Endodermal cell (in vitro differentiated cells): ENCODE measurements around the gene CENPP. TPM values are rescaled to one million over a fixed set of nuclear protein-coding genes. Genes with fewer than 3 reads are reported as not detected.

ENCODE experiments used
- DNase-seq: peaks from one replicate; pipeline ENCODE4 v3.0.0-alpha.2; 2017
- H3K27ac ChIP-seq: 2 replicates; pipeline ENCODE4 v1.5.1; 2013; ENCODE audit warnings: mild to moderate bottlenecking, low read depth, low read length, moderate library complexity
- H3K27me3 ChIP-seq: 2 replicates; pipeline ENCODE4 v1.6.1; 2013; ENCODE audit warnings: mild to moderate bottlenecking, low read length, moderate library complexity; ENCODE audit not compliant: insufficient read depth, control insufficient read depth, poor library complexity, severe bottlenecking
- H3K36me3 ChIP-seq: 2 replicates; pipeline ENCODE4 v1.7.0; 2013; ENCODE audit warnings: mild to moderate bottlenecking, low read length, moderate library complexity; ENCODE audit not compliant: control insufficient read depth, insufficient read depth
- H3K4me1 ChIP-seq: one replicate; pipeline ENCODE4 v1.7.0; 2013; ENCODE audit warnings: low read length; ENCODE audit not compliant: control insufficient read depth, insufficient read depth
- H3K4me3 ChIP-seq: 2 replicates; pipeline ENCODE4 v1.5.1; 2013; ENCODE audit warnings: mild to moderate bottlenecking, low read length, moderate library complexity
- H3K9ac ChIP-seq: 2 replicates; pipeline ENCODE4 v1.6.1; 2013; ENCODE audit warnings: mild to moderate bottlenecking, low read length, moderate library complexity; ENCODE audit not compliant: poor library complexity, severe bottlenecking; ENCODE audit errors: extremely low read depth
- H3K9me3 ChIP-seq: 2 replicates; pipeline ENCODE4 v1.6.1; 2013; ENCODE audit warnings: mild to moderate bottlenecking, low read length, moderate library complexity; ENCODE audit not compliant: control insufficient read depth
- H3K27ac Mint-ChIP-seq: 2 replicates; pipeline ENCODE4 v1.8.0; 2020; ENCODE audit warnings: mixed read lengths
- H3K27me3 Mint-ChIP-seq: 2 replicates; pipeline ENCODE4 v1.8.0; 2021; ENCODE audit warnings: mild to moderate bottlenecking, mixed read lengths; ENCODE audit not compliant: insufficient read depth
- H3K36me3 Mint-ChIP-seq: 2 replicates; pipeline ENCODE4 v1.8.0; 2020; ENCODE audit warnings: low read depth, mixed read lengths
- H3K4me1 Mint-ChIP-seq: 2 replicates; pipeline ENCODE4 v1.8.0; 2020; ENCODE audit warnings: mixed read lengths
- H3K4me3 Mint-ChIP-seq: 2 replicates; pipeline ENCODE4 v1.8.0; 2020; ENCODE audit warnings: mild to moderate bottlenecking, moderate library complexity, mixed read lengths
- H3K9me3 Mint-ChIP-seq: 2 replicates; pipeline ENCODE4 v1.8.0; 2020; ENCODE audit warnings: mild to moderate bottlenecking, mixed read lengths
- CTCF ChIP-seq: fragments of 200-600 bp; sonication (generic); conservative IDR thresholded peaks from 2 replicates; pipeline ENCODE4 v1.5.0; 2021; ENCODE audit warnings: antibody characterized with exemption, mild to moderate bottlenecking
- WGBS, 2 experiments: methylation state at CpG; one replicate each; pipeline versions ENCODE4 v1.1.5 to v1.1.7; 2013; ENCODE audit warnings: missing lambda C conversion rate in 2 of 2, mixed read lengths in 1 of 2; ENCODE audit not compliant: insufficient coverage in 1 of 2, insufficient read length in 1 of 2; 5-methylcytosine and 5-hydroxymethylcytosine counted together
- total RNA-seq, 2 donors: library from RNA; stranded (reverse); fragmentation: NEBNext Ultra II Directional in 1 of 2; extraction: Animal tissue kit (Norgen Biotek cat#: 25700) in 1 of 2; gene quantifications; 2 replicates in 1 of 2; 3 replicates in 1 of 2; pipeline ENCODE4 v1.2.1, GENCODE V29; 2021

CENPP gene
- total RNA-seq, 2 donors from 2014 or later: 8.2 to 9.2 TPM

GRCh38 chr9:92631452-92632343 lies 305.9 kb downstream of the CENPP start:
- H3K27me3 Mint-ChIP-seq: no peaks in the 10 kb centered on the region
- H3K36me3 Mint-ChIP-seq: peaks cover 54% of the 10 kb centered on the region
- H3K4me1 Mint-ChIP-seq: peaks cover 2% of the 10 kb centered on the region
- 83 to 97% methylated on average over 2 to 13 of the region's 13 CpGs for WGBS, 2 experiments
- H3K9me3 Mint-ChIP-seq: no peaks in the 10 kb centered on the region
- Histone ChIP-seq H3K36me3 (peaks cover 29% of the 10 kb centered on the region), H3K9ac (no peak overlapping the region), H3K27me3 (no peaks in the 10 kb centered on the region), H3K27ac (no peak overlapping the region), H3K4me3 (no peak overlapping the region), H3K9me3 (no peaks in the 10 kb centered on the region), H3K4me1 (no peaks in the 10 kb centered on the region)
- no peak overlapping the region for H3K27ac Mint-ChIP-seq
- no peak for TF ChIP-seq CTCF
- H3K4me3 Mint-ChIP-seq: no peak overlapping the region
- DNase-seq: peak; percentile 18

- no peak overlapping the region for H3K27ac Mint-ChIP-seq
- peaks cover 2% of the 10 kb centered on the region for H3K4me1 Mint-ChIP-seq
- Histone ChIP-seq H3K27ac (no peak overlapping the region), H3K9ac (no peak overlapping the region), H3K4me1 (no peaks in the 10 kb centered on the region), H3K36me3 (peaks cover 38% of the 10 kb centered on the region), H3K9me3 (no peaks in the 10 kb centered on the region), H3K27me3 (no peaks in the 10 kb centered on the region), H3K4me3 (no peak overlapping the region)
- 97 to 100% methylated on average over 4 to 5 of the region's 5 CpGs for WGBS, 2 experiments
- DNase-seq: peak; percentile 14
- H3K27me3 Mint-ChIP-seq: no peaks in the 10 kb centered on the region
- TF ChIP-seq CTCF: no peak
- peaks cover 54% of the 10 kb centered on the region for H3K36me3 Mint-ChIP-seq
- H3K9me3 Mint-ChIP-seq: no peaks in the 10 kb centered on the region
- no peak overlapping the region for H3K4me3 Mint-ChIP-seq
Observed at GRCh38 chr9:92632641-92633040, 306.9 kb downstream of the CENPP start.

GRCh38 chr9:92633614-92634278 lies 308.0 kb downstream of the CENPP start:
- Histone ChIP-seq H3K9ac (no peak overlapping the region), H3K27ac (no peak overlapping the region), H3K36me3 (peaks cover 43% of the 10 kb centered on the region), H3K27me3 (no peaks in the 10 kb centered on the region), H3K4me3 (no peak overlapping the region), H3K4me1 (no peaks in the 10 kb centered on the region), H3K9me3 (no peaks in the 10 kb centered on the region)
- Mint-ChIP-seq H3K27ac (no peak overlapping the region), H3K4me3 (no peak overlapping the region), H3K9me3 (no peaks in the 10 kb centered on the region), H3K27me3 (no peaks in the 10 kb centered on the region), H3K4me1 (peaks cover 2% of the 10 kb centered on the region), H3K36me3 (peaks cover 54% of the 10 kb centered on the region)
- 81 to 96% methylated on average over 5 to 9 of the region's 9 CpGs for WGBS, 2 experiments
- peak; percentile 19 for DNase-seq
- TF ChIP-seq CTCF: no peak
